Karpas-422 (cell line): ENCODE results near the gene PLEKHJ1. TPM values are rescaled to one million over a fixed set of nuclear protein-coding genes. Genes with fewer than 3 reads are reported as not detected.
A peak's percentile ranks its signal among the peaks of the same experiment; 100 is the strongest.
"Not testable (repeated sequence)": the region's sequence is repeated elsewhere in the genome, so short reads cannot be mapped to it uniquely, and the experiment has no call there.

Experiments
- DNase-seq: peaks from one replicate; pipeline ENCODE4 v3.0.0-alpha.2; 2015
- H2AFZ ChIP-seq: fragments of 200-600 bp; sonication (generic); 2 replicates; pipeline ENCODE4 v1.6.1; 2014; ENCODE audit warnings: antibody characterized with exemption, low read length, mixed read lengths
- H3K27ac ChIP-seq: fragments of 200-600 bp; sonication (generic); 2 replicates; pipeline ENCODE4 v1.5.1; 2014; ENCODE audit warnings: mild to moderate bottlenecking, low read length, moderate library complexity
- H3K27me3 ChIP-seq: fragments of 200-600 bp; sonication (generic); 2 replicates; pipeline ENCODE4 v1.6.1; 2014; ENCODE audit warnings: low read length, mixed read lengths
- H3K36me3 ChIP-seq: fragments of 200-600 bp; sonication (generic); 2 replicates; pipeline ENCODE4 v1.6.1; 2014; ENCODE audit warnings: low read length, mixed read lengths; ENCODE audit not compliant: insufficient read depth
- H3K4me1 ChIP-seq: fragments of 200-600 bp; sonication (generic); 2 replicates; pipeline ENCODE4 v1.6.1; 2014; ENCODE audit warnings: mild to moderate bottlenecking, low read length, mixed read lengths
- H3K4me2 ChIP-seq: fragments of 200-600 bp; sonication (generic); 2 replicates; pipeline ENCODE4 v1.6.1; 2014; ENCODE audit warnings: low read length, low read depth, mild to moderate bottlenecking; ENCODE audit not compliant: poor library complexity, severe bottlenecking
- H3K4me3 ChIP-seq: fragments of 200-600 bp; sonication (generic); 2 replicates; pipeline ENCODE4 v1.5.1; 2014; ENCODE audit warnings: mild to moderate bottlenecking, antibody characterized with exemption, low read length, mixed read lengths
- H3K79me2 ChIP-seq: fragments of 200-600 bp; sonication (generic); 2 replicates; pipeline ENCODE4 v1.6.1; 2014; ENCODE audit warnings: mild to moderate bottlenecking, low read length, mixed read lengths
- H3K9ac ChIP-seq: fragments of 200-600 bp; sonication (generic); 2 replicates; pipeline ENCODE4 v1.6.0; 2014; ENCODE audit warnings: low read length
- H3K9me2 ChIP-seq: fragments of 200-600 bp; sonication (generic), shearing (Covaris generic); replicated peaks from 2 replicates; pipeline ENCODE4 v1.6.0; 2014; ENCODE audit warnings: mild to moderate bottlenecking, low read length, moderate library complexity; ENCODE audit not compliant: insufficient read depth
- H3K9me3 ChIP-seq: fragments of 300-700, 200-600 bp; sonication (generic); 2 replicates; pipeline ENCODE4 v1.6.1; 2014; ENCODE audit warnings: low read length, mixed read lengths
- H4K20me1 ChIP-seq: fragments of 200-600 bp; sonication (generic); 2 replicates; pipeline ENCODE4 v1.6.1; 2014; ENCODE audit warnings: mild to moderate bottlenecking, antibody characterized with exemption, low read length, low read depth; ENCODE audit not compliant: insufficient read depth
- total RNA-seq: library from RNA; depleted of rRNA; stranded (reverse); fragments of >200 nt; shearing (Covaris generic); gene quantifications from 2 replicates; pipeline ENCODE4 v1.2.3, GENCODE V29; 2014; ENCODE audit warnings: low replicate concordance

Gene PLEKHJ1
- total RNA-seq, 1 experiment from 2014 or later = 57.4 TPM

DNA sequence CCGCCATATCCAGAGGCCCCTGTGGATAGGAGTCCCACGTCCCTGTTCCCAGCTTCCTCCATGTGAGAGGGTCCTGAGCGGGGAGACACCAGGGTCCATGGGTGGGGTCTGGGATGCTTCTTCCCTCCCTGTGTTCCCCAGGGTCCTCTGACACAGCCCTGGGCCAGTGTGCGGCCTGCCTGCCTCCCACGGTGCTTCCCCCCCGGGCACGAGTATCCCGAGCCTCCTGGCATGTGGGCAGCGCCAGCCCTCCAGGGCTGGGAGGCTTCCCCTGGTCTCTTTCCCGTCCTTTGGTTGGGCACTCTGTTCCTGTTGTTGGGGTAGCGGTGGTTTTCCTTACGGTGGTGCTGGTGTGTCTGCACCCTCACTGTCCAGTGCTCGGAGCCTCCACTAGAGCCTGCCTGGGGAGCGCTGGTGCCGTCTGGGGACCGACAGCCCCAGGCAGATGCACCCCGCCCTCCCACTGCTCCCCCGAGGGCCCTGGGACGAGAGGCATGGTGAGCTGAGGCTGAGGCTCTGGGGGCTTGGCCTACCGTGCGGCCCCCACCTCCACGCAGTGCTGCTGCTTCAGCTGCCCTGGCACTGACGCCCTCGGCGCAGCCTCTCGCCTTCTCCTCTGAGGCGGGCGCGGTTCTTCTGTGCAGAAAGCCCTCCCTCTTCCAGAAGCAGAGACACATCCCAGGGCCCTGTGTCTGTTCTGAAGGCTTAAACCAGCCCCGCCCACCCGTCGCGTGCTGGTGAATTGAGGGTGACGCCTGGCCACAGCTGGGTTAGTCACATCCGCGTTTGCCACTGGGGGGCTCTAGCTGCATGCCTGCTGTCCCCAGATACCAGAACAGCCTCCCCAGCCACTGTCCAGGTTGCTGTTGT lies 27.9 kb downstream of the PLEKHJ1 start:
- no peaks in the 10 kb centered on the region for H3K9me3 ChIP-seq
- H3K9me2 ChIP-seq = no peaks in the 10 kb centered on the region
- H3K4me3 ChIP-seq = no peak overlapping the region
- no peaks in the 10 kb centered on the region for H3K27me3 ChIP-seq
- DNase-seq = peak; percentile 82
- no peak overlapping the region for H3K27ac ChIP-seq
- no peak overlapping the region for H3K9ac ChIP-seq
- H3K79me2 ChIP-seq = no peaks in the 10 kb centered on the region
- H3K4me2 ChIP-seq = no peak overlapping the region
- H3K4me1 ChIP-seq = peaks cover 20% of the 10 kb centered on the region
- 0 out of 2 replicates have a peak, but pooled peaks cover 5% of the 10 kb centered on the region for H4K20me1 ChIP-seq
- no peak overlapping the region for H2AFZ ChIP-seq
- H3K36me3 ChIP-seq = peaks cover 7% of the 10 kb centered on the region

DNA sequence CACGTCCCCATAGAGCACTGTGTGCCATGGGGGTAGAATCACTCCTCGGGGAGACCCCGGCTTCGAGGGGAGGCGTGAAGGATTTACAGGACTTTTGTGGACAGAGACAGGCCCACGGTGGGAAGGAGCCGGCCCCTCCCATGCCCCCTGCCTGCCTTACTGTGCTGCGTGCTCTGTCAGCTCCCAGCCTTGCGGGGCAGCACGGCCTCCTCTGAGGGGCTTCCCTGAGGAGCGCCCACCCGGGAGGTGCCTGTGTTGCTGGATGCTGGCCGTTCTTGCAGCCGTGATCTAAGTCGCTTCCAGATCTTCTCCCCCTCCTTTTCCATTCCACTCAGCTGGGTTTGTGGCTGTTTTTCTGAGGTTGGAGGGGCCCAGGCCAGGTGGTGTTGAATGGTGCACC lies 29.1 kb downstream of the PLEKHJ1 start:
- Histone ChIP-seq H3K4me3 (no peak overlapping the region), H3K79me2 (no peaks in the 10 kb centered on the region), H2AFZ (no peak overlapping the region), H3K27ac (no peak overlapping the region), H3K9me3 (no peaks in the 10 kb centered on the region), H3K9ac (no peak overlapping the region), H3K9me2 (no peaks in the 10 kb centered on the region), H3K4me1 (peaks cover 20% of the 10 kb centered on the region), H4K20me1 (0 out of 2 replicates have a peak, but pooled peaks cover 5% of the 10 kb centered on the region), H3K4me2 (no peak overlapping the region), H3K27me3 (no peaks in the 10 kb centered on the region), H3K36me3 (peaks cover 5% of the 10 kb centered on the region; the same call in 1 of the 2 replicates)
- DNase-seq = no peak

DNA sequence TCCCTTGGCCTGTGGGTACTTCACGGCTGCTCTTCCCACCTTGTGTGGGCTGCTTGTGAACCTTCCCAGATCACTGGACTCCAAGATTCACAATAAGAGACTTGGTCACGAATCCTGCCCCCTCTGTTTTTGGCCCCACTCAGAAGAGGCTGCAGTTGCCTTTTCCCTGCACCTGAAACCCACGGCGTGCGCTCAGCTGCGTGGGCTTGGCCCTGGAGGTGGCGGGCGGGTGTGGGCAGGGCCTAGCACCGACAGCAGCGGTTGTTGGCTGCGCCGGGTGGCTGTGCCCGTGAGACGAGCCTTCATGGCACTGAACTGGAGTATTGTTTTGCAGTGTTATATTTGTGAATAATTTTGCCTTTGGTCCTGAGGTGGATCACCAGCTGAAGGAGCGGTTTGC lies 33.8 kb downstream of the PLEKHJ1 start:
- Histone ChIP-seq H3K4me2 (no peak overlapping the region), H3K9ac (no peak overlapping the region), H3K27ac (no peak overlapping the region), H3K27me3 (no peaks in the 10 kb centered on the region), H4K20me1 (peaks cover 15% of the 10 kb centered on the region; the same call in 1 of the 2 replicates), H2AFZ (no peak overlapping the region), H3K9me3 (no peaks in the 10 kb centered on the region), H3K4me3 (no peak overlapping the region), H3K79me2 (peaks cover 12% of the 10 kb centered on the region; the same call in 1 of the 2 replicates), H3K4me1 (peaks cover 14% of the 10 kb centered on the region), H3K36me3 (no peaks in the 10 kb centered on the region), H3K9me2 (no peaks in the 10 kb centered on the region)
- no peak for DNase-seq

DNA sequence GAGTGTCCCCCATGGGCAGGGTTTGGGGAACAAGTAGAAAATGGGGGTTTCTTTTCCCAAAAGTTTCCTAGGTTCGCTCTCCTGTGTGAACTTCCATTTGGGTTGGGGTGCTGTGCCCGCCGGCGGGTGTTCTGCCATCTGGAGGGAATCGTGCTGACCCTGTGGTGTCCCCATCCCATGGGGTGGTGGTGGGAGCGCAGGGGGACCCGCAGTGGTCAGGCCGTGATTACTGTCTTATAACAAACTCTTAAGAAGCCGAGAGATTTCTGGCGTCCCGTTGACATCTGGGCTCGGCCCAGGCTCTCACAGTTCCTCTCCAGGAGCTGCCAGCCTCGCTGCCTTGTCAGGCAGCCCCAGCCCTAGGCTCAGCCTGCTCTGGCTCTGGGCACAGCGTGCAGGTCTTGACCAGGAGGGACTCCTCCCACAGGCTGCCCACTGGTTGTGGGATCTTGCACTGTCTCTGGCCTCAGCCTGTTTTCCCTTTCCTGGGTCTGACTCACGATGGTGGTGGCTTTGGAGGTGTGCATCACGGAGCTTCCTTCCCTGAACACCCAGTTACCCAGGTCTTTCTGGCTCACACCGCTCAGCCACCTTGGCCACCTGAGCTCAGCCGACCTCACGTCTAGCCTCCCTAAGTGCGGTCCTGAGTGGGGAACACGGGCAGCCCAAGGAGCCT lies 34.5 kb downstream of the PLEKHJ1 start:
- Histone ChIP-seq H3K27ac (no peak overlapping the region), H3K4me2 (no peak overlapping the region), H3K4me3 (no peak overlapping the region), H3K36me3 (no peaks in the 10 kb centered on the region), H3K4me1 (peaks cover 14% of the 10 kb centered on the region), H3K27me3 (no peaks in the 10 kb centered on the region), H3K9ac (no peak overlapping the region), H3K9me2 (no peaks in the 10 kb centered on the region), H4K20me1 (peaks cover 15% of the 10 kb centered on the region; the same call in 1 of the 2 replicates), H3K9me3 (no peaks in the 10 kb centered on the region), H3K79me2 (peaks cover 18% of the 10 kb centered on the region; the same call in 1 of the 2 replicates), H2AFZ (no peak overlapping the region)
- DNase-seq = no peak

DNA sequence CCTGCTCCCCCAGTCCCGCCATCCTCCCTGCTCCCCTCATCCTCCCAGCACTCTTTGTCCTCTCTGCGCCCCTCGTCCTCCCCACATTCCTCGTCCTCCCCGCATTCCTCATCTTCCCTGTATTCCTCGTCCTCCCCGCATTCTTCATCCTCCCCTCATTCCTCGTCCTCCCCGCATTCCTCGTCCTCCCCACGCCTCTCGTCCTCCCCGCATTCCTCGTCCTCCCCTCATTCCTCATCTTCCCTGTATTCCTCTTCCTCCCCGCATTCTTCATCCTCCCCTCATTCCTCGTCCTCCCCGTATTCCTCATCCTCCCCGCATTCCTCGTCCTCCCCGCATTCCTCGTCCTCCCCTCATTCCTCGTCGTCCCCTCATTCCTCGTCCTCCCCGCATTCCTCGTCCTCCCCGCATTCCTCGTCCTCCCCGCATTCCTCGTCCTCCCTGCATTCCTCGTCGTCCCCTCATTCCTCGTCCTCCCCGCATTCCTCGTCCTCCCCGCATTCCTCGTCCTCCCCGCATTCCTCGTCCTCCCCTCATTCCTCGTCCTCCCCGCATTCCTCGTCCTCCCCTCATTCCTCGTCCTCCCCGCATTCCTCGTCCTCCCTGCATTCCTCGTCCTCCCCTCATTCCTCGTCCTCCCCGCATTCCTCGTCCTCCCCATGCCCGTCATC lies 35.4 kb downstream of the PLEKHJ1 start:
- peaks cover 18% of the 10 kb centered on the region; the same call in 1 of the 2 replicates for H3K79me2 ChIP-seq
- peaks cover 15% of the 10 kb centered on the region; the same call in 1 of the 2 replicates for H4K20me1 ChIP-seq
- not testable (repeated sequence) for H3K36me3 ChIP-seq, H3K9me2 ChIP-seq, H3K4me3 ChIP-seq, H3K4me2 ChIP-seq, H3K9me3 ChIP-seq, H3K27me3 ChIP-seq, H3K27ac ChIP-seq, H3K9ac ChIP-seq, H2AFZ ChIP-seq, DNase-seq
- H3K4me1 ChIP-seq = peaks cover 14% of the 10 kb centered on the region

DNA sequence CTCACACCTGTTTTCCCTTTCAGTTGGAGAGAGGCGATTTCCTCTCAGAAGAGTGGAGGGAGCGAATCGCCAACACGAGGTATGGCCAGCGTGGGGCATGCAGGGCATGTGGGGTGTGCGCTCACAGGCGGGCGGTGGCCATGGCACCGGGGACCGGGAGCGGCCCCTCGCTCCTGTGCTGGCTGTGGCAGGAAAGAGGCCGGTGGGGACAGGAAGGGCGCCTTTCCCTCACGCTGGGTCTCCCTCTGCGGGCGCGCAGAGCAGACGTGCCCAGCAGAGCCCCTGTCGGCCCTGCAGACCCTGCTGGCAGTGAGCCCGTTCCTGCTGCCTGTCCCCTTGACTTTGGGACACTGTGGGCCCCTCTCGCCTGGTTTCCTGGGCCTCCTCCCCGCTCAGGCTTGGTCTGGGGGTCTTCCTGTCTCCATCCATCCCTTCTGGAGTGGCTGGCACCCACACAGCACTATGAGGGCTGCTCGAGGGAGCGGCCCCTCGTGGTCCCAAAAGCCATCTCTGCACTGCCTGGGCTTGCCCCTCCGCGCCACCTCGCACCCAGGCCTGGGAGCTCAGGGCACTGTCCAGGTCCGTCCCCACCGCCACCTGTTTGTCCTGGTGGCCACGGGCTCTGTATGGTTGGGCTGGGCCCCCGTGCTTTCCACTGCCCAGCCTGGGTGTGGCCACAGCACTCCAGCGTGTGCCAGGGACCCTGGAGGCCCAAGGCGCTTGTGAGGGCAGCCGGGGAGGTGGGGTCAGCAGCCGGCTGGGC lies 36.1 kb downstream of the PLEKHJ1 start:
- no peaks in the 10 kb centered on the region for H3K9me2 ChIP-seq
- no peak for DNase-seq
- H3K79me2 ChIP-seq = peaks cover 18% of the 10 kb centered on the region; the same call in 1 of the 2 replicates
- no peak overlapping the region for H2AFZ ChIP-seq
- no peaks in the 10 kb centered on the region for H3K36me3 ChIP-seq
- H3K27me3 ChIP-seq = no peaks in the 10 kb centered on the region
- H3K9me3 ChIP-seq = no peaks in the 10 kb centered on the region
- no peak overlapping the region for H3K4me2 ChIP-seq
- H3K4me3 ChIP-seq = no peak overlapping the region
- no peak overlapping the region for H3K27ac ChIP-seq
- peaks cover 14% of the 10 kb centered on the region for H3K4me1 ChIP-seq
- H4K20me1 ChIP-seq = peaks cover 15% of the 10 kb centered on the region; the same call in 1 of the 2 replicates
- H3K9ac ChIP-seq = no peak overlapping the region

DNA sequence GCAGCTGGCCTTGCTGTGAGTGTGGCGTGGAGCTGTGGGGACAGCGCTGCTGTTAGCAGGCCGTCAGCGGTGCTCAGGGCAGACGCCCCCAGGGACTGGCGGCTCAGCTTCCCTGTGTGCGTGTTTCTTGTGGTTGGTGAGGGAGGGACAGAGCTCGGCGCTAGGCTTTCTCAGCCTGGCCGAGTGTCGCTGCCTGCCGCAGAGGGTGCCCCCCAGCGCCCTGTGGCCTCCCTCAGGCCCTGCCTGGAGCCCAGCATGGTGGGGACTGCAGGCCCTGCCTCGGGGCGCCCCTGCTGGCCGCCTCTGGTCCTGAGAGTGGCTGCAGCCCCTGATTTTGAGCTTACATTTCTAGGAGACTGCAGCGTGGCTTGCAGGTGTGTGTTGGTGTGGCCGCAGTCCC lies 36.9 kb downstream of the PLEKHJ1 start:
- H3K9me2 ChIP-seq = no peaks in the 10 kb centered on the region
- H3K27me3 ChIP-seq = no peaks in the 10 kb centered on the region
- peaks cover 18% of the 10 kb centered on the region; the same call in 1 of the 2 replicates for H3K79me2 ChIP-seq
- no peaks in the 10 kb centered on the region for H3K36me3 ChIP-seq
- peaks cover 15% of the 10 kb centered on the region; the same call in 1 of the 2 replicates for H4K20me1 ChIP-seq
- H3K4me2 ChIP-seq = no peak overlapping the region
- DNase-seq = peak; percentile 71
- no peak overlapping the region for H3K4me3 ChIP-seq
- no peak overlapping the region for H2AFZ ChIP-seq
- H3K4me1 ChIP-seq = peaks cover 10% of the 10 kb centered on the region
- H3K9ac ChIP-seq = no peak overlapping the region
- H3K9me3 ChIP-seq = no peaks in the 10 kb centered on the region
- H3K27ac ChIP-seq = no peak overlapping the region
